ENCODE data around the gene SMARCA5. TPM values are rescaled to one million over a fixed set of nuclear protein-coding genes. Genes with fewer than 3 reads are reported as not detected.
A peak's percentile ranks its signal among the peaks of the same experiment; 100 is the strongest.

SMARCA5 gene
- total RNA-seq = 10 to 100 TPM; 51.8 to 59.5 TPM

GRCh38 chr4:143513314-143514168, at the start of gene SMARCA5:
Gene SMARCA5, plus strand, starts transcription at chr4:143513702. Its CDS starts 223 bp downstream, at chr4:143513925.
- Mint-ChIP-seq H3K9me3 (ENCODE audit: low read depth) (no peaks in the 10 kb centered on the region), H3K4me3 (peak within 1 kb of the TSS; percentile 98), H3K36me3 (peaks cover 26% of the 10 kb centered on the region), H3K27me3 (peaks cover 9% of the 10 kb centered on the region), H3K4me1 (peaks cover 24% of the 10 kb centered on the region), H3K27ac (peak within 1 kb of the TSS; percentile 96)
- DNase-seq (peak; percentile 98), ATAC-seq (peak; percentile 89)
- CTCF ChIA-PET = interaction anchor here (1.6 kb wide), 1 partner anchor 13 kb away, joined by 5 read pairs; no protein-coding TSS in a partner anchor

GRCh38 chr4:143473334-143474126, 40.0 kb upstream of the SMARCA5 start:
- no peaks in the 10 kb centered on the region for H3K36me3 Mint-ChIP-seq
- CTCF ChIA-PET = no interaction called here
- DNase-seq = no peak
- no peaks in the 10 kb centered on the region for H3K4me1 Mint-ChIP-seq
- H3K4me3 Mint-ChIP-seq = no peak overlapping the region
- no peaks in the 10 kb centered on the region for H3K9me3 Mint-ChIP-seq (ENCODE audit: low read depth)
- no peak for ATAC-seq
- no peak overlapping the region for H3K27ac Mint-ChIP-seq
- peaks cover 6% of the 10 kb centered on the region for H3K27me3 Mint-ChIP-seq

- CTCF ChIA-PET = interaction anchor here (1.0 kb wide), 1 partner anchor 12 kb away, joined by 3 read pairs; no protein-coding TSS in a partner anchor
- peaks cover 12% of the 10 kb centered on the region for H3K27me3 Mint-ChIP-seq
- H3K36me3 Mint-ChIP-seq = no peaks in the 10 kb centered on the region
These were observed 36.0 kb upstream of the SMARCA5 start for GRCh38 chr4:143477487-143477886.

GRCh38 chr4:143481361-143481760, 32.1 kb upstream of the SMARCA5 start:
- Mint-ChIP-seq H3K27ac (no peak overlapping the region), H3K9me3 (ENCODE audit: low read depth) (no peaks in the 10 kb centered on the region), H3K4me1 (no peaks in the 10 kb centered on the region), H3K4me3 (no peak overlapping the region), H3K27me3 (peaks cover 22% of the 10 kb centered on the region), H3K36me3 (no peaks in the 10 kb centered on the region)
- CTCF ChIA-PET = no interaction called here
- DNase-seq = no peak
- ATAC-seq = no peak

More at GRCh38 chr4:143477487-143477886, 36.0 kb upstream of the SMARCA5 start:
- Mint-ChIP-seq H3K4me1 (no peaks in the 10 kb centered on the region), H3K27ac (no peak overlapping the region), H3K9me3 (ENCODE audit: low read depth) (no peaks in the 10 kb centered on the region), H3K4me3 (no peak overlapping the region)
- no peak for DNase-seq
- no peak for ATAC-seq

- ATAC-seq = no peak
These were observed 30.7 kb upstream of the SMARCA5 start for GRCh38 chr4:143482840-143483239.

GRCh38 chr4:143486314-143486713, 27.2 kb upstream of the SMARCA5 start:
- H3K36me3 Mint-ChIP-seq = no peaks in the 10 kb centered on the region
- no peaks in the 10 kb centered on the region for H3K9me3 Mint-ChIP-seq (ENCODE audit: low read depth)
- DNase-seq = no peak
- no peaks in the 10 kb centered on the region for H3K4me1 Mint-ChIP-seq
- no peak overlapping the region for H3K27ac Mint-ChIP-seq
- H3K27me3 Mint-ChIP-seq = peaks cover 15% of the 10 kb centered on the region
- H3K4me3 Mint-ChIP-seq = no peak overlapping the region
- CTCF ChIA-PET = no interaction called here
- ATAC-seq = no peak

More at GRCh38 chr4:143482840-143483239, 30.7 kb upstream of the SMARCA5 start:
- DNase-seq = no peak
- CTCF ChIA-PET = no interaction called here
- H3K36me3 Mint-ChIP-seq = no peaks in the 10 kb centered on the region
- peaks cover 22% of the 10 kb centered on the region for H3K27me3 Mint-ChIP-seq
- no peaks in the 10 kb centered on the region for H3K4me1 Mint-ChIP-seq
- H3K9me3 Mint-ChIP-seq (ENCODE audit: low read depth) = no peaks in the 10 kb centered on the region
- no peak overlapping the region for H3K27ac Mint-ChIP-seq
- H3K4me3 Mint-ChIP-seq = no peak overlapping the region

GRCh38 chr4:143488687-143489086, 24.8 kb upstream of the SMARCA5 start:
- Mint-ChIP-seq H3K4me1 (no peaks in the 10 kb centered on the region), H3K9me3 (ENCODE audit: low read depth) (no peaks in the 10 kb centered on the region), H3K4me3 (no peak overlapping the region), H3K27me3 (peaks cover 9% of the 10 kb centered on the region), H3K27ac (no peak overlapping the region), H3K36me3 (no peaks in the 10 kb centered on the region)
- no peak for ATAC-seq
- DNase-seq = no peak
- CTCF ChIA-PET = no interaction called here

- ATAC-seq = no peak
- Mint-ChIP-seq H3K36me3 (no peaks in the 10 kb centered on the region), H3K27ac (no peak overlapping the region), H3K27me3 (peaks cover 9% of the 10 kb centered on the region), H3K4me3 (no peak overlapping the region), H3K9me3 (ENCODE audit: low read depth) (no peaks in the 10 kb centered on the region), H3K4me1 (no peaks in the 10 kb centered on the region)
- DNase-seq = no peak
- CTCF ChIA-PET = interaction anchor here (0.9 kb wide), 1 partner anchor 11 kb away, joined by 3 read pairs; no protein-coding TSS in a partner anchor
These were observed 24.4 kb upstream of the SMARCA5 start for GRCh38 chr4:143489106-143489505.

- Mint-ChIP-seq H3K9me3 (ENCODE audit: low read depth) (no peaks in the 10 kb centered on the region), H3K4me1 (no peaks in the 10 kb centered on the region), H3K27me3 (no peaks in the 10 kb centered on the region), H3K27ac (no peak overlapping the region), H3K4me3 (no peak overlapping the region), H3K36me3 (no peaks in the 10 kb centered on the region)
- CTCF ChIA-PET = no interaction called here
- no peak for ATAC-seq
- no peak for DNase-seq
These were observed 15.5 kb upstream of the SMARCA5 start for GRCh38 chr4:143498021-143498420.

- H3K9me3 Mint-ChIP-seq (ENCODE audit: low read depth) = no peaks in the 10 kb centered on the region
- H3K27ac Mint-ChIP-seq = no peak overlapping the region
- CTCF ChIA-PET = no interaction called here
- H3K27me3 Mint-ChIP-seq = no peaks in the 10 kb centered on the region
- H3K4me3 Mint-ChIP-seq = no peak overlapping the region
- ATAC-seq = no peak
- no peak for DNase-seq
- H3K4me1 Mint-ChIP-seq = no peaks in the 10 kb centered on the region
- H3K36me3 Mint-ChIP-seq = no peaks in the 10 kb centered on the region
These were observed 11.3 kb upstream of the SMARCA5 start for GRCh38 chr4:143502231-143502630.

- H3K4me1 Mint-ChIP-seq = no peaks in the 10 kb centered on the region
- CTCF ChIA-PET = no interaction called here
- peaks cover 13% of the 10 kb centered on the region for H3K27me3 Mint-ChIP-seq
- no peaks in the 10 kb centered on the region for H3K36me3 Mint-ChIP-seq
- ATAC-seq (no peak), DNase-seq (no peak)
- H3K4me3 Mint-ChIP-seq = no peak overlapping the region
- H3K9me3 Mint-ChIP-seq (ENCODE audit: low read depth) = no peaks in the 10 kb centered on the region
- no peak overlapping the region for H3K27ac Mint-ChIP-seq
These were observed 7.5 kb upstream of the SMARCA5 start for GRCh38 chr4:143506031-143506430.

- CTCF ChIA-PET = no interaction called here
- H3K27me3 Mint-ChIP-seq = peaks cover 13% of the 10 kb centered on the region
- DNase-seq = no peak
- no peak for ATAC-seq
- H3K36me3 Mint-ChIP-seq = peaks cover 14% of the 10 kb centered on the region
- H3K9me3 Mint-ChIP-seq (ENCODE audit: low read depth) = no peaks in the 10 kb centered on the region
- peaks cover 16% of the 10 kb centered on the region for H3K4me1 Mint-ChIP-seq
- no peak overlapping the region for H3K4me3 Mint-ChIP-seq
- peak overlapping the region; percentile 15 for H3K27ac Mint-ChIP-seq
These were observed 1.6 kb upstream of the SMARCA5 start for GRCh38 chr4:143511906-143512305.

- DNase-seq (no peak), ATAC-seq (peak; percentile 50)
- Mint-ChIP-seq H3K4me3 (peak overlapping the region; percentile 98), H3K27ac (peak overlapping the region; percentile 96), H3K36me3 (peaks cover 25% of the 10 kb centered on the region), H3K4me1 (peaks cover 24% of the 10 kb centered on the region), H3K9me3 (ENCODE audit: low read depth) (no peaks in the 10 kb centered on the region), H3K27me3 (peaks cover 13% of the 10 kb centered on the region)
- CTCF ChIA-PET = no interaction called here
These were observed 556 bp upstream of the SMARCA5 start for GRCh38 chr4:143512978-143513313.

- DNase-seq = no peak
- Mint-ChIP-seq H3K9me3 (ENCODE audit: low read depth) (no peaks in the 10 kb centered on the region), H3K4me1 (peaks cover 30% of the 10 kb centered on the region), H3K4me3 (peak overlapping the region; percentile 98), H3K36me3 (peaks cover 31% of the 10 kb centered on the region), H3K27me3 (peaks cover 5% of the 10 kb centered on the region), H3K27ac (peak overlapping the region; percentile 96)
- CTCF ChIA-PET = interaction anchor here (1.6 kb wide), 1 partner anchor 12 kb away, joined by 5 read pairs; no protein-coding TSS in a partner anchor
- ATAC-seq = no peak
These were observed 630 bp downstream of the SMARCA5 start for GRCh38 chr4:143514169-143514495.
